Measurements from ENCODE around the gene REPIN1.

The REPIN1 gene

DNA sequence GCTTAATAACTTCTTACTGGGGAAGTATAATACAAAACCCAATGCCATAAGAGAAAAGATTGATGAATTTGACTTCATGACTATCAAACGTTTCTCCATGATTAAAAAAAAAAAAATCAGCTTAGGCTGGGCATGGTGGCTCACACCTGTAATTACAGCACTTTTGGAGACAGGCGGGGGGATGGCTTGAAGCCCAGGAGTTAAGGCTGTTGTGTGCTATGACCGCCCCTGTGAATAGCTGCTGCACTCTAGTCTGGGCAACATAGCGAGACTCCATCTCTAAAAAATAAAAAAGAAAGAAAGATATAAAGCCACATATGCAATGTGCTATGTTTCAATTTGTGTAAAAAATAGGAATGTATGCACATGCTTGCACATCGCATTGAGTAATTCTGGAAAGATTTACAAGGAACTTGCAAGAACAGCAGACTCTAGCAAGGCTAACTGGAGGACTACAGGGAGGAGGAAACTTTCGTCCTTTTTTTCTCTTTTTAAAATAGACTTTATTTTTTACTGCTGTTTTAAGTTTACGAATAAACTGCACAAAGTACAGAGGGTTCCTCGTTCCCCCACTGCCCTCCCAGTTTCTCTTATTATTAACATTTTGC, 16.9 kb upstream of the REPIN1 start:
- Histone ChIP-seq H3K79me2 (ENCODE audit: insufficient read depth, low read length) (no peaks in the 10 kb centered on the region), H3F3A (ENCODE audit: insufficient read depth) (no peaks in the 10 kb centered on the region), H3K4me2 (ENCODE audit: low read depth, low read length, poor library complexity, severe bottlenecking) (no peak overlapping the region), H3K27me3 (ENCODE audit: low read length) (no peaks in the 10 kb centered on the region), H3K27ac (ENCODE audit: low read depth, low read length) (no peak overlapping the region), H3K4me3 (ENCODE audit: insufficient read depth, low read length, poor library complexity, severe bottlenecking) (no peak overlapping the region), H4K20me1 (ENCODE audit: low read depth, low read length) (no peaks in the 10 kb centered on the region), H3K9ac (ENCODE audit: low read length) (no peak overlapping the region), H3K9me2 (replicated peaks; ENCODE audit: insufficient read depth, low read length) (no peaks in the 10 kb centered on the region), H2AFZ (ENCODE audit: low read depth, low read length, severe bottlenecking) (no peak overlapping the region), H3K36me3 (ENCODE audit: low read length) (no peaks in the 10 kb centered on the region), H3K9me3 (ENCODE audit: insufficient read depth, low read length) (no peaks in the 10 kb centered on the region)
- TF ChIP-seq, protein P1, sequence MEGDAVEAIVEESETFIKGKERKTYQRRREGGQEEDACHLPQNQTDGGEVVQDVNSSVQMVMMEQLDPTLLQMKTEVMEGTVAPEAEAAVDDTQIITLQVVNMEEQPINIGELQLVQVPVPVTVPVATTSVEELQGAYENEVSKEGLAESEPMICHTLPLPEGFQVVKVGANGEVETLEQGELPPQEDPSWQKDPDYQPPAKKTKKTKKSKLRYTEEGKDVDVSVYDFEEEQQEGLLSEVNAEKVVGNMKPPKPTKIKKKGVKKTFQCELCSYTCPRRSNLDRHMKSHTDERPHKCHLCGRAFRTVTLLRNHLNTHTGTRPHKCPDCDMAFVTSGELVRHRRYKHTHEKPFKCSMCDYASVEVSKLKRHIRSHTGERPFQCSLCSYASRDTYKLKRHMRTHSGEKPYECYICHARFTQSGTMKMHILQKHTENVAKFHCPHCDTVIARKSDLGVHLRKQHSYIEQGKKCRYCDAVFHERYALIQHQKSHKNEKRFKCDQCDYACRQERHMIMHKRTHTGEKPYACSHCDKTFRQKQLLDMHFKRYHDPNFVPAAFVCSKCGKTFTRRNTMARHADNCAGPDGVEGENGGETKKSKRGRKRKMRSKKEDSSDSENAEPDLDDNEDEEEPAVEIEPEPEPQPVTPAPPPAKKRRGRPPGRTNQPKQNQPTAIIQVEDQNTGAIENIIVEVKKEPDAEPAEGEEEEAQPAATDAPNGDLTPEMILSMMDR (IDR thresholded peaks at IDR 0.05; ENCODE audit: insufficient read depth, low read length, poor library complexity, severe bottlenecking) = no peak
- TF ChIP-seq EZH2phosphoT487 (conservative IDR thresholded peaks at IDR 0.05; ENCODE audit: low read length) = no peak

DNA sequence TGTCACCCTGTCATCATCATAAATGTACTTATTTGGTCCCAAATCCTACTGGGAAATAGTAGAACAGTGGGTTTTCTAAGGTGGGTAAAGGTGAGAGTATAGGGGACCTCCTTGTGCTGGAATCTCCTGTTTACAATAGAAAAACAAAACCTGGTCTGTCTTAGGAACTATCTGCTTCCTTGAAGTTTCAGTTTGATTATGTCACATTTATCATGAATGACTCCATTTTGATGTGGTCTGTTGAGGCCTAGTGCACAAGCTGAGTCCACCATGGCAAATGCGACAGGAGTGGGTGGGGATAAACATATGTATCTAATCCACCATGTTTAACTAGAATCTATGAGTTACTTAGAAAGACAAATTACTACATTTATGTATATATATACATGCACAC, 13.0 kb upstream of the REPIN1 start:
- Histone ChIP-seq H3K9me3 (ENCODE audit: insufficient read depth, low read length) (no peaks in the 10 kb centered on the region), H3F3A (ENCODE audit: insufficient read depth) (no peaks in the 10 kb centered on the region), H3K36me3 (ENCODE audit: low read length) (no peaks in the 10 kb centered on the region), H3K79me2 (ENCODE audit: insufficient read depth, low read length) (no peaks in the 10 kb centered on the region), H3K9me2 (replicated peaks; ENCODE audit: insufficient read depth, low read length) (no peaks in the 10 kb centered on the region), H3K9ac (ENCODE audit: low read length) (no peak overlapping the region), H2AFZ (ENCODE audit: low read depth, low read length, severe bottlenecking) (no peak overlapping the region), H3K4me2 (ENCODE audit: low read depth, low read length, poor library complexity, severe bottlenecking) (no peak overlapping the region), H3K27ac (ENCODE audit: low read depth, low read length) (no peak overlapping the region), H3K4me3 (ENCODE audit: insufficient read depth, low read length, poor library complexity, severe bottlenecking) (no peak overlapping the region), H3K27me3 (ENCODE audit: low read length) (0 out of 2 replicates have a peak, but pooled peaks cover 3% of the 10 kb centered on the region), H4K20me1 (ENCODE audit: low read depth, low read length) (no peaks in the 10 kb centered on the region)
- TF ChIP-seq, protein P1 (IDR thresholded peaks at IDR 0.05; ENCODE audit: insufficient read depth, low read length, poor library complexity, severe bottlenecking) = no peak
- TF ChIP-seq EZH2phosphoT487 (conservative IDR thresholded peaks at IDR 0.05; ENCODE audit: low read length) = no peak

DNA sequence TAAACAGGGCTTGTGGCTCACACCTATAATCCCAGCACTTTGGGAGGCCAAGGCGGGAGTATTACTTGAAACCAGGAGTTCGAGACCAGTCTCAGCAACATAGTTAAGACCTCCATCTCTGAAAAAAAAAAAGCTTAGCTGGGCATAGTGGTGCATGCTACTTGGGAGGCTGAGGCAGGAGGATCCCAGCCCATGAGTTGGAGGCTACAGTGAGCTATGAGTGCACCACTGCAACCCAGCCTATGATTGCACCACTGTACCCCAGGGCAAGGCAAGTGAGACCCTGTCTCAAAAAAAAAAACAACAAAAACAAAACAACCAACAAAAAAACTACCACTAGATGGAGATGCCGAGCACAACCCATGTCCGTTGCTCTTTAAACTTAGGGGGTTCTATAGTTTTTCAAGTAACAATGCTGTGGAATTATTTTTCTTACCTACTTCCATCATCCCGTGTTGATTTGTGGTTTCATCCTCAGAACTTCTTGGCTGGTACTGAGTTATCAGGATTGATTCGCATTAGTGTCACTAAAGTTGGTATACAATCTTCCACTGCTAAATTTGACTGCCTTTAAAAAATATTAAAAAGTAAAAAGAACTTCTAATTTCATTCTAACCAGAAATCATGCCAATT, 12.2 kb upstream of the REPIN1 start:
- no peak overlapping the region for H3K9ac ChIP-seq (ENCODE audit: low read length)
- no peak overlapping the region for H3K4me2 ChIP-seq (ENCODE audit: low read depth, low read length, poor library complexity, severe bottlenecking)
- no peaks in the 10 kb centered on the region for H3K79me2 ChIP-seq (ENCODE audit: insufficient read depth, low read length)
- H3K27ac ChIP-seq (ENCODE audit: low read depth, low read length) = no peak overlapping the region
- H4K20me1 ChIP-seq (ENCODE audit: low read depth, low read length) = no peaks in the 10 kb centered on the region
- no peaks in the 10 kb centered on the region for H3K9me2 ChIP-seq (replicated peaks; ENCODE audit: insufficient read depth, low read length)
- no peak overlapping the region for H3K4me3 ChIP-seq (ENCODE audit: insufficient read depth, low read length, poor library complexity, severe bottlenecking)
- H3K9me3 ChIP-seq (ENCODE audit: insufficient read depth, low read length) = no peaks in the 10 kb centered on the region
- H3F3A ChIP-seq (ENCODE audit: insufficient read depth) = no peaks in the 10 kb centered on the region
- no peak overlapping the region for H2AFZ ChIP-seq (ENCODE audit: low read depth, low read length, severe bottlenecking)
- no peak for TF ChIP-seq EZH2phosphoT487 (conservative IDR thresholded peaks at IDR 0.05; ENCODE audit: low read length)
- TF ChIP-seq, protein P1 (IDR thresholded peaks at IDR 0.05; ENCODE audit: insufficient read depth, low read length, poor library complexity, severe bottlenecking) = peak; percentile 71
- no peaks in the 10 kb centered on the region for H3K36me3 ChIP-seq (ENCODE audit: low read length)
- H3K27me3 ChIP-seq (ENCODE audit: low read length) = 0 out of 2 replicates have a peak, but pooled peaks cover 3% of the 10 kb centered on the region

Measured in SU-DHL-6 (cell line).